Activated CD8-positive, alpha-beta memory T cell treated with anti-CD3 and anti-CD28 coated beads, Interleukin-2, amount 50 U/mL, for 24 hours (primary cell): Measurements from ENCODE around the gene TRAPPC14.

ENCODE experiments used
- DNase-seq: peaks from one replicate; pipeline ENCODE4 v3.0.0-alpha.2; 2020; ENCODE audit errors: extremely low read depth

Gene TRAPPC14

DNA sequence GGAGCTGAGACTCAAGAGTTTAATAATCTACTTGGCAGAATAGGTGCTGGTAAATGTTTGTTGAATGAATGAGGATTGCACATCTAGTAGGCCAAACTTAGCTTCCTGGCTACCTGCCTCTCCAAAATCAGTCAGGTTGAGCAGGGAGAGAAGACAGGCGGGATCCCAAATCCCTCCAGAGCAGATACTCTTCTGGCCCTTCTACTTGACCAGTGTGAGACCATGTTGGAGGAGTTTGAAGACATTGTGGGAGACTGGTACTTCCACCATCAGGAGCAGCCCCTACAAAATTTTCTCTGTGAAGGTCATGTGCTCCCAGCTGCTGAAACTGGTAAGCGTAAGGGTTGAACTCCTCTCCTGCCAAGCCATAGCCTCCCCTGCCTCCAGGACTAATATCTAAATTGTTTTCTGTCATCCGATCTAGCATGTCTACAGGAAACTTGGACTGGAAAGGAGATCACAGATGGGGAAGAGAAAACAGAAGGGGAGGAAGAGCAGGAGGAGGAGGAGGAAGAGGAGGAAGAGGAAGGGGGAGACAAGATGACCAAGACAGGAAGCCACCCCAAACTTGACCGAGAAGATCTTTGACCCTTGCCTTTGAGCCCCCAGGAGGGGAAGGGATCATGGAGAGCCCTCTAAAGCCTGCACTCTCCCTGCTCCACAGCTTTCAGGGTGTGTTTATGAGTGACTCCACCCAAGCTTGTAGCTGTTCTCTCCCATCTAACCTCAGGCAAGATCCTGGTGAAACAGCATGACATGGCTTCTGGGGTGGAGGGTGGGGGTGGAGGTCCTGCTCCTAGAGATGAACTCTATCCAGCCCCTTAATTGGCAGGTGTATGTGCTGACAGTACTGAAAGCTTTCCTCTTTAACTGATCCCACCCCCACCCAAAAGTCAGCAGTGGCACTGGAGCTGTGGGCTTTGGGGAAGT, 34.0 kb downstream of the TRAPPC14 start:
- no peak for DNase-seq

DNA sequence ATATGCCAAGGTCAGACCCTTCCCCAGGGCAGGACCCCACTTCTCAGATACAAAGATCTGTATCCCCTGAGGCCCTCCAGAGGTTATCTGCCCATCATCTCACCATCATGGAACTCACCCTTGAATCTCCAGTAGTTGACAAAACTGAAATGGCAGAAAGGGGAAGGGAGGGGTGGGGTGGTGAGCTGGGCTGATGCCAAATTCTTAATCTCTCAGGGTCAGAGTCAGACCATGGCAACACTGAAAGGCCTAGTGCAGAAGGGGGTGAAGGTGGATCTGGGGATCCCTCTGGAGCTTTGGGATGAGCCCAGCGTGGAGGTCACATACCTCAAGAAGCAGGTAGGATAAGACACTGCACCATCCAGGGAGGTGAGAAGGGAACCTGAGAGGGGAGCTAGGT, 36.0 kb downstream of the TRAPPC14 start:
- no peak for DNase-seq

DNA sequence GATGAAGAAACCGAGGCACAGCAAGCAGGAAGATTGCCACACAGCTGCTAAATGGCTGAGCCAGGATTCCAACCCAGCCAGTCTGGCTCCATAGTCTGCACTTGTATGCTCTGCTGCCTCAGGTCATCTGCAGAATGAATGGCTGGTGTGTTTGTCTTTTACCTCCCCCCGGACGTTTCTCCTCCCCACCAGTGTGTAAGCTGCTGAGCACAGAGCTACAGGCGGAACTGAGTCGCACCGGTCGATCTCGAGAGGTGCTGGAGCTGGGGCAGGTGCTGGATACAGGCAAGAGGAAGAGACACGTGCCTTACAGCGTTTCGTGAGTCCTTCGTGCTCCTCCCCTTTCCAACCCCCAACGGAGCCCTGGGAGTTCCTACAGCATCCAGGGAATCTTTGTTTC, 36.5 kb downstream of the TRAPPC14 start:
- no peak for DNase-seq

DNA sequence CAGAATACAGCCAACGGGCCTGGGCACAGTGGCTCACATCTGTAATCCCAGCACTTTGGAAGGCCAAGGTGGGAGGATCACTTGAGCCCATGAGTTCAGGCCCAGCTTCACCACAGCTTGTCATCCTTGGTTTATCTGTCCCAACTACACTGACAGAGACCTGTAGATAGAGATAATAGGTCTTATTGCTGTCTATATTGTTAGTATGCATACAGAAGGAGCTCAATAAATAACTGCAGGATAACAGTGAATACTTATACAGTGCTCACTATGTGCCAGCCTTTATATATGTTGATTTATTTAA, 37.8 kb downstream of the TRAPPC14 start:
- DNase-seq: no peak

DNA sequence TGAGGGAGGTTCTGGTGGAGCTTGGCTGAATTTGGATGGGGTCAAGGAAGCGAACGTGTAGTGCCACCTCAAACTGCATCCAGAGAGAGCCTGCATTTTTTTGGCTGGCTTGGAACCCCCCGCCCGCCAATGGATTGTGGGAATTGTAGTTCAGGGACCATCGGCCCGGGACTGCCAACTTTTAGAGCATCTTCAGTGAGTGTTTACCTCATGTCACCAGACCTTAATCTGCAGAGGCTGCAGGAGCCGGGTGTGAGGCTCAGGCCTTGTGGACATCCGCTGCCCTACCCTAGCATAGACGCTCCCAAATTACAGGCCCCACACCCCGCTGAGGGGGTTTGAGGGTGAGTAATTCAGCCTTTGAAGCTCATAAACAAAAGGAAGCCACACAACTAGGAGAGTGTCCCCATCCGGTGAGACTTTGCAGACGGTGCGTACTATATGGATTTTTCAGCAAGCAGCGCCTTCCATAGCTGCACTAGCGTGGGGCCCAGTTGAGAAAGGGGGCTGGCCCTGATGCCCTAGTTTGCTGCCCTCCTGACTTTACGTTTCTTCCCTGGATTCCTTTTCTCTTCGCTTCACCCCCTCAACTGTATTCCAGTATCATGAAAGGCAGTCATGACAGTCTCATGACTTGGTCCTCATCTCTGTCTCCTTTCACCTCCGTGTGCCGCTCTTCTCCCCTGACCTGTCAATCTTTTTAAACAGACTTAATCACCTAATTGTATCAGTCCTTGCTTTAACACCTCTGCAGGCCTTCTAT, 38.4 kb downstream of the TRAPPC14 start:
- no peak for DNase-seq

DNA sequence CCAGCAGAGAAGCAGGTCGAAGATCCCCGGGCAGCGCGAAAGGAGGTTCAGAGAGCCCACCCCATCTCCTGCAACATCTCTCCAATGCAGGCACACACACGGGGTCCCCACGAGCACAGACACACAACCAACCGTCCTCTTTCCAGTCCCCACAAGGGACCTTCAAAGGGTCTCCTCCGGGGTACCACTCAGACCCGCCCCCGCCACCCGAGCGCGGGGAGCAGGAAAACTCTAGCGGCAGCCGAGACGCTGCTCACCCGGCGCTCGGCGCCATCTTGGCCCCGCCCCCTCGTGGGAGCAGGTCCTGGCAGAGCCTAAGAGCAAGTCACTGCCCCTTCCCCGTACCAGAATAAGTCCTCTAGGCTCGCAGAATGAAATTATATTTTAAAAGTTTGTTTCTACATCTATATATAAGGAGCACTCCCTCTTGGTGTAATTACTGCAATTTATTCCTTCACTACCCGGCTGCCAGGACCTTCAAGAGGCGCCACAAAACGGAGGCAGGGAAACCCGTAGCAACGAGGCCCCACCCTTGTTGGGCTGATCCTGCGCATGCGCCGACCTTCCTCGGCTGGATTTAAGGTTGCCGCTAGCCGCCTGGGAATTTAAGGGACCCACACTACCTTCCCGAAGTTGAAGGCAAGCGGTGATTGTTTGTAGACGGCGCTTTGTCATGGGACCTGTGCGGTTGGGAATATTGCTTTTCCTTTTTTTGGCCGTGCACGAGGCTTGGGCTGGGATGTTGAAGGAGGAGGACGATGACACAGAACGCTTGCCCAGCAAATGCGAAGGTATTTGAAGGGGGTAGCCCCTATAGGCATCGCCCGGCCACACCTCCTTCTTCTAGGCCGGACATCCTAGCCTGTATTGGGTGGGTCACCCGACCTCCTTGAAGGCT, 39.2 kb downstream of the TRAPPC14 start, which contains the start of the genes CNPY4 and TAF6:
Gene CNPY4, plus strand, starts transcription at position 563 of the 898 bp plus-strand sequence. Its CDS starts 111 bp downstream, at position 674.
Gene TAF6, minus strand, starts transcription at position 287 of the 898 bp plus-strand sequence. CDS start 5,149 bp downstream, outside the sequence.
- peak; percentile 89 for DNase-seq

DNA sequence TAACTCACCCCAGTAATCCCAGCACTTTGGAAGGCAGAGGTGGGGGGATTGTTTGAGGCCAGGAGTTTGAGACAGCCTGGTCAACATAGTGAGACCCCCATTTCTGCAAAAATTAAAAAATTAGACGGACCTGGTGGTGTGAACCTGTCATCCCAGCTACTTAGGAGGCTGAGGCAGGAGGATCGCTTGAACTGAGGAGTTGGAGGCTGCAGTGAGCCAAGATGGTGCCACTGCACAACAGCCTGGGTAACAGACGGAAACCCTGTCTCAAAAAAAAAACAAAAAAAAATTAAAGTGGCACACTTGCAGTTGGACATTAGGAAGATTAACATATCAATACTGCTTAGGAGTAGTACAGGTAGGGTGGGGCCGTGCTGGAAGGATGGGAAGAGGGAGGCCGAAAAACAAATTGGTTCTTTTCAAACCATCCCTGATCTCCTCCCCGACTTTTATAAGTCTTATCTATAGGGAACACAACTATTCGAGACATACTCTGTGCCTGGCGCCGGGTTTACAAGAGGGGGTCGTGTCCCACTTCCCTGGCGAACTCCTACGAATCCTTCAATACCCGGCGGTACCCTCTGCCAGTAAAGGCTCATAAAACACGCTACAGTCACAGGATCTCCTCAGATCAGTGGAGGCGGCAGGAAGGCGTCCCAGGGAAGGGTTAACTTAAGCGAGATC, 40.0 kb downstream of the TRAPPC14 start:
- no peak for DNase-seq

DNA sequence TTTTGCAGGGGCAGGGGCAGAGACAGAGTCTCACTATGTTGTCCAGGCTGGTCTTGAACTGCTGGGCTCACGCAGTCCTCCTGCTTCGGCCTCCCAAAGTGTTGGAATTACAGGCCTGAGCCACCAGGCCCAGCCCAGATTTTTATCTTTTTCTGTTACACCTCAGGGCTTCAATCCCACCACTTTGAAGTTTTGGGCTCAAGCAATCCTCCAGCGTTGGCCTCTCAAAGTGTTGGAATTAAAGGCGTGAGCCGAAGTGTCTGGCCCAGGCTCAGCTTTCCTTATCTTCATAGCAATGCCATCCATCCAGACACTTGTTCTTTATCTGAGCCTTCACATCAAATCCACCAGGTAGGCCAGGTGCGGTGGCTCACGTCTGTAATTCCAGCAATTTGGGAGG, 43.5 kb downstream of the TRAPPC14 start:
- DNase-seq: no peak

DNA sequence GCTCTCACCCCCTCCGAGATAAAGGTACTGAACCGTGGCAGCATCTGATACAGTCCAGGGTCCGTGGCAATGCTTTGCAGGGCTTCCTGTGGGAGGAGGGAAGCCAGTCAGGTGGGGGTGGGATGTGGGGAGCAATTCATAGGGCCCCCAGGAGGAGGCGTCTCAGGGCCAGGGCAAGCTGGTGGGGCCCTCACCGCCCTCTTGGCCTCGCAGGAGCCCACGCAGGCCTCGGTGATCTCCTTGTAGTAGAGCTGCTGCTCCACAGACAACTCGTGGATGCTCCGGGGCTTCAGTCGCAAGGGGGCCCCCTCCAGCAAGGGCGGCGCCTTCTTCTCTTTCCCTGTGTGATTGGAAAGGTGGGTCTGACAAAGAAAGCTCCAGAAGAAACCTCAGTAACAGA, 46.6 kb downstream of the TRAPPC14 start:
- no peak for DNase-seq

DNA sequence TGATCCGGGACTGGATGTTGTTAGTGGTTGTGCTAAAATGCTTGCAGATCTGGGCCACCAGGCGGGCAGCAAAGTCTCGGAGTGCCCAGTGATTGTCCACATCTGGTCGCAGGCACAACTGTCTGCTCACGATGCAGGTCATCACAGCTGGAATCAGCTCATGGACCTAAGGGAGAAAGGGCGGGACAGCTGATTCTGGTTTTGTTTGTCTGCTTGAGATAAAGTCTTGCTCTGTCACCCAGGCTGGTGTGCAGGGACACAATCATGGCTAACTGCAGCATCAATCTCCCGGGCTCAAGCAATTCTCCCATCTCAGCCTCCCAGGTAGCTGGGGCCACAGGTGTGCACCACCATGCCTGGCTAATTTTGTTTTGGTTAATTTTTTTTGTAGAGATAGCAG, 47.4 kb downstream of the TRAPPC14 start:
- DNase-seq: no peak

DNA sequence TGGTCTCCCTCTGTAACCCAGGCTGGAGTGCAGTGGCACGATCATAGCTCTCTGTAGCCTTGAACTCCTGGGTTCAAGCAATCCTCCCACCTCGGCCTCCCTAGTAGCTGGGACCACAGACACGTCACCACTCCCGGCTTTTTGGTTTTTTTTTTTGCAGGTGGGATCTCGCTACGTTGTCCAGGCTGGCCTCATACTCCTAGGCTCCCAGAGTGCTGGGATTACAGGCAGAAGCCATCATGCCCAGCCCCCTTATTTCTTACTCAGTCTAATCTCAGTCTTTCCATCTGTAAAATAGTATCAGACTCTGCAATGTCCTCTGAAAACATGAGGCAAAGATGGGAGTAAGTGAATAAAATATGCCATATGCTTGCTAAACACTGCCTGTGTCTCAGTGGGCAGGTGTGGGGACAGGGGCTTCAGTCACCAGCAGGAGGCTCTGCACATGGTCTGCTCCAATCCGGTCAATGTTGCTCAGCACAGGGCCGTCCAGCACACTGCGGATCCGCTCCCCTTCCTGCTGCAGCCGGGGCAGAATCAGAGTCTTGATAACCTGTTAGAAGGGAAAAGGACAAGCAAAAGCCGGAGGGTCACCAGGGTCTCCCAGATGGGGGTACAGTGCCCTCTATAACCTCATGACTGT, 48.9 kb downstream of the TRAPPC14 start:
- DNase-seq: no peak

DNA sequence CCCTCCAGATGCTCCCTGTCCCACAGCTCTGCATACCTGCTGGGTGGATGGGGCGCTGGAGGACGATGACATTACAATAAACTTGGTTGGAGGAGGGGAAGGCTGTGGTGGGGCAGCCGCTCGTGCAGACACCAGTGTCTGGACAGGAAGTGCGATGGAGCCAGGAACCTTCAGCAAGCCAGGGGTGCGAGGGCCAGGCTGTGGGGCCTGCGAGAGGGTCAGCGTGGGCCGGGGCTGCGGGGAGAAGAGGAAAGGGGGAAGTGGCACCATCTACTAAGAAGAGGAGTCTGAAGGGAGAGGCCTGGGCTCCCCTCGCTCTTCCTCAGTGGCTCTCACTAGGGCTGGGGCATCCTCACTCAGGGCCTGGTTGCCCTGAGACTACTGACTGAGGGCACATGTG, 50.6 kb downstream of the TRAPPC14 start:
- DNase-seq: no peak

DNA sequence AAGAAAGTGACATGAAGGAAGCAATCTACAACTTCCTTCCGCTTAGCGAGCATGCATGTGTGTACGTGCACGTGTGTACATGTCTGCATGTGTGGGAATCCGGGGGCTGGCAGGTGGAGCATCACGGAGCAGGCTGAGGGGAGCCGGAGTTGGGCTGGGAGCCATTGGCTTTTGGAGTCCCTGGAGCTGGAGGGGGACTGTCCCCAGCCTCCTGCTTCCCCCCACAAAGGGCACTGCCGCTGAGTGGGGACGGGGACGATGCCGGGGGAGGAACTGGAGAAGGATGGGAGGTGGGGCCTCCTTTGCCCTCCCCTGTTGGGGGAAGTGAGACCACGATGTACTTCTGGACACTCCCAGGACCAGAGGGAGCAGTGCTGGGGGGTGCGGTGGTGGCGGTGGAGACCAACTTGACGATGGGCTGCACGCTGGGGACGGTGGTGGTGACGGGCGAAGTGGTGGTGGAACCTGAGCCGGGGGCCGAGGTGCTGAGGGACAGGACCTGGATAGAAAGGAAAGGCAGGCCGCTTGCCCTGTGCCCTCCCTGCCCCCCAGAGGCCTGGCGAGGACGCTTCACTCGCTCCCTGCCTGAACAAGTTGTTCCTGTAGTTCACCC, 51.3 kb downstream of the TRAPPC14 start:
- DNase-seq: no peak

DNA sequence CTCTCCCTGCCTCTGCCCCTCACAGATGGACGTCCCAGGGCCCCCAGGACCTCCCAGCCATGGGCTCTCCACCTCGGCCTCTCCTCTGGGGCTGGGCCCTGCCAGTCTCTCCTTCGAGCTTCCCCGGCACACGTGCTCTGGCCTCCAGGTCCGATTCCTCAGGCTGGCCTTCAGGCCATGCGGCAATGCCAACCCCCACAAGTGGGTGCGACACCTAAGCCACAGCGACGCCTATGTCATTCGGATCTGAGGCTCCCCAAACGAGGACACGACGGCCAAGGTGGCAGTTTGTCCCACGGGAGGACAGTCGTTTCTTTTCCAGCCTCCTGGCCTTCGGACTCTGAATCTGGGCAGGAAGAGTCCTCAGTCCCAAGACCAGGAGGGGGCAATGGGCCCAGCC, 51.9 kb downstream of the TRAPPC14 start:
- DNase-seq: no peak

DNA sequence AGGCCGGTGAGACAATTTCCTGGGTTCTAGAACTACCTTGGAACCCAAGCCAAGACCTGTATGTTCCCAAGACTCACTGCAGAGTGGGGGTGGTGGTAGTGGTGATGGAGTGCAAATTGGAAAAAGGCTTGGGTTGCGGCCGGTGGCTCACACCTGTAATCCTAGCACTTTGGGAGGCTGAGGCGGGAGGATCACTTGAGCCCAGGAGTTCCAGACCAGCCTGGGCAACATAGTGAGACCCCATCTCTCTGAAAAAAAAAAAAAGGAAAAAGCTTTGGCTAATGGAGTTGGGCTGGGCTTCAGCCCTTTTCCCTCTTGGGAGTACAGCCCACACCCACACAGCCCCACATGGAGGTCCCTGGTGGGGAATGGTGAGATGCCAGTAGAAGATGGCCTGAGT, 53.0 kb downstream of the TRAPPC14 start:
- no peak for DNase-seq
